ENCODE data around the gene SLC44A4. TPM values are rescaled to one million over a fixed set of nuclear protein-coding genes. Genes with fewer than 3 reads are reported as not detected.

SLC44A4 gene
- polyA plus RNA-seq, 2 of the 4 experiments (the other 2 are of a cell fraction): 0.27 TPM; not detected in 1

DNA sequence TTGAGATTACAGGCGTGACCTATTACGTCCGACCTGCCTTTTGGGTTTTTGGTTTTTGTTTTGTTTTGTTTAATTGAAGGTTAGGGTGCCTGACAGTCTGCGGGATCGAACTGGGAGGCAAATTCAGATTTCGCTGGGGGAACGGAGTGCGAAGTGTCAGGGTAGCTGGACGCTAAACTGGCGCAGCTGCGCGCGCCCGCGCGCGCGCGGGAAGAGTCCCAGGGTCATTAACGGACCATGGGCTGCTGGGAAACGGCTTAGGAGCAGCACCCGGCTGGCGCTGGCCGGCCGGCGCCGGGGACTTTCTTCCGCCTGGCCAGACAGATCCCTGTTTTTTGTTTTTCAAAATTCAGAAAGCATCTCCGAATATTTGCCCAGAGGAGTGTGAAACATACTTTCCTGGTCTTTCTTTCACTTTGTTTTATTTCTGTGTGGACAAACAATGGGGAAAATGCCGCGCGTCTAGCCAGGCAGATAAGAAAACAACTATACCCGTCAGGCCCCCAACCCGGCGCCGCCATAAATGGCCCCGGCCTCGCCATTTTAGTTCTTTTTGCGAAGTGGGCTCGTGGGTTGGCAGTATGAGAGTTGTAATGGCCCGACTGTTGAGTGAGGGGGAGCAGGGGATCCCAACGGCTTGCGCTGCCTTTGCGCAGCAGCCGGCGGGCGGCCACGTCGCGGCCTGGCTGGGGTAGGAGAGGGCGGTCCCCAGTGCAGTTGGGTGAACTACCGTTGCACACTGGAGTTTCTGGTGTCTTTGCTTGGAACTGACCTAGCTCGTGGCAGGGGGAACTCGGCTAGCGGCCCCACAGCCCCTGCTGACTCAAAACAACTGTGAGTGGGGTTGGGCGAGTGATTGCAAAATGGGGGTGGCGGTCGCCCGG is 44.2 kb downstream of the SLC44A4 start:
- 2% methylated on average over 41 of the region's 59 CpGs for WGBS (ENCODE audit: missing lambda C conversion rate)
- Histone ChIP-seq H3K27ac (peak overlapping the region; percentile 99 to 100), H3K9me3 (no peaks in the 10 kb centered on the region), H3K4me3 (peak overlapping the region; percentile 99), H3K4me1 (peaks cover 31% of the 10 kb centered on the region), H3K4me2 (peak overlapping the region; percentile 99)
- CTCF ChIA-PET: no interaction called here
- ATAC-seq (peak; percentile 89 to 94), DNase-seq (ENCODE audit: low read depth in 1 of 2, low spot score in 1 of 2) (peak; percentile 77 to 89), FAIRE-seq (no peak)
- TF ChIP-seq JUN (IDR thresholded peaks at IDR 0.05) (peak; percentile 96 to 98), NPAS2 (CRISPR knock-in tag; IDR thresholded peaks at IDR 0.05; ENCODE audit: borderline replicate concordance) (no peak), CBX8 (IDR thresholded peaks at IDR 0.05) (no peak), CHD4 (IDR thresholded peaks at IDR 0.05; ENCODE audit: borderline replicate concordance) (no peak), RARB (CRISPR knock-in tag; IDR thresholded peaks at IDR 0.05) (0 out of 2 replicates have a peak, but pooled peaks have one; percentile 37), CBX2 (IDR thresholded peaks at IDR 0.05; ENCODE audit: borderline replicate concordance, low read depth) (no peak), MAFK (IDR thresholded peaks at IDR 0.05; ENCODE audit: partially characterized antibody) (no peak), ZC3H11A (IDR thresholded peaks at IDR 0.05) (no peak), HOXB5 (CRISPR knock-in tag; IDR thresholded peaks at IDR 0.05) (no peak), POLR2A (IDR thresholded peaks at IDR 0.05; ENCODE audit: low read length) (peak; percentile 95), KDM1A (IDR thresholded peaks at IDR 0.05; ENCODE audit: low read depth) (no peak), GATA3 (IDR thresholded peaks at IDR 0.05; ENCODE audit: borderline replicate concordance) (no peak), EHMT2 (IDR thresholded peaks at IDR 0.05; ENCODE audit: low read depth) (no peak), CHD2 (IDR thresholded peaks at IDR 0.05; ENCODE audit: low read length, partially characterized antibody) (no peak), CEBPB (IDR thresholded peaks at IDR 0.05) (peak in 1 of 2 experiments; percentile 27; a peak in 1 of 4 replicates), RNF2 (IDR thresholded peaks at IDR 0.05; ENCODE audit: borderline replicate concordance, low read depth) (no peak), BHLHE40 (IDR thresholded peaks at IDR 0.05; ENCODE audit: low read depth, low read length) (no peak), TP53 (CRISPR knock-in tag; IDR thresholded peaks at IDR 0.05) (peak; percentile 14; the same call in 1 of the 2 replicates), SREBF2 (IDR thresholded peaks at IDR 0.05) (no peak), PHF8 (IDR thresholded peaks at IDR 0.05; ENCODE audit: borderline replicate concordance, low read depth) (peak; percentile 73; the same call in 1 of the 2 replicates)
- TF ChIP-seq, protein P1, sequence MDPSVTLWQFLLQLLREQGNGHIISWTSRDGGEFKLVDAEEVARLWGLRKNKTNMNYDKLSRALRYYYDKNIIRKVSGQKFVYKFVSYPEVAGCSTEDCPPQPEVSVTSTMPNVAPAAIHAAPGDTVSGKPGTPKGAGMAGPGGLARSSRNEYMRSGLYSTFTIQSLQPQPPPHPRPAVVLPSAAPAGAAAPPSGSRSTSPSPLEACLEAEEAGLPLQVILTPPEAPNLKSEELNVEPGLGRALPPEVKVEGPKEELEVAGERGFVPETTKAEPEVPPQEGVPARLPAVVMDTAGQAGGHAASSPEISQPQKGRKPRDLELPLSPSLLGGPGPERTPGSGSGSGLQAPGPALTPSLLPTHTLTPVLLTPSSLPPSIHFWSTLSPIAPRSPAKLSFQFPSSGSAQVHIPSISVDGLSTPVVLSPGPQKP (IDR thresholded peaks at IDR 0.05; ENCODE audit: low read depth, low read length): no peak
- TF ChIP-seq, protein P2, sequence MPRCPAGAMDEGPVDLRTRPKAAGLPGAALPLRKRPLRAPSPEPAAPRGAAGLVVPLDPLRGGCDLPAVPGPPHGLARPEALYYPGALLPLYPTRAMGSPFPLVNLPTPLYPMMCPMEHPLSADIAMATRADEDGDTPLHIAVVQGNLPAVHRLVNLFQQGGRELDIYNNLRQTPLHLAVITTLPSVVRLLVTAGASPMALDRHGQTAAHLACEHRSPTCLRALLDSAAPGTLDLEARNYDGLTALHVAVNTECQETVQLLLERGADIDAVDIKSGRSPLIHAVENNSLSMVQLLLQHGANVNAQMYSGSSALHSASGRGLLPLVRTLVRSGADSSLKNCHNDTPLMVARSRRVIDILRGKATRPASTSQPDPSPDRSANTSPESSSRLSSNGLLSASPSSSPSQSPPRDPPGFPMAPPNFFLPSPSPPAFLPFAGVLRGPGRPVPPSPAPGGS (IDR thresholded peaks at IDR 0.05): peak; percentile 97
- TF ChIP-seq, protein P3, sequence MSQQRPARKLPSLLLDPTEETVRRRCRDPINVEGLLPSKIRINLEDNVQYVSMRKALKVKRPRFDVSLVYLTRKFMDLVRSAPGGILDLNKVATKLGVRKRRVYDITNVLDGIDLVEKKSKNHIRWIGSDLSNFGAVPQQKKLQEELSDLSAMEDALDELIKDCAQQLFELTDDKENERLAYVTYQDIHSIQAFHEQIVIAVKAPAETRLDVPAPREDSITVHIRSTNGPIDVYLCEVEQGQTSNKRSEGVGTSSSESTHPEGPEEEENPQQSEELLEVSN (IDR thresholded peaks at IDR 0.05; ENCODE audit: borderline replicate concordance, low read depth): peak; percentile 90
- TF ChIP-seq, protein P4, sequence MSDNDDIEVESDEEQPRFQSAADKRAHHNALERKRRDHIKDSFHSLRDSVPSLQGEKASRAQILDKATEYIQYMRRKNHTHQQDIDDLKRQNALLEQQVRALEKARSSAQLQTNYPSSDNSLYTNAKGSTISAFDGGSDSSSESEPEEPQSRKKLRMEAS (IDR thresholded peaks at IDR 0.05): peak; percentile 78
- TF ChIP-seq, protein P5, sequence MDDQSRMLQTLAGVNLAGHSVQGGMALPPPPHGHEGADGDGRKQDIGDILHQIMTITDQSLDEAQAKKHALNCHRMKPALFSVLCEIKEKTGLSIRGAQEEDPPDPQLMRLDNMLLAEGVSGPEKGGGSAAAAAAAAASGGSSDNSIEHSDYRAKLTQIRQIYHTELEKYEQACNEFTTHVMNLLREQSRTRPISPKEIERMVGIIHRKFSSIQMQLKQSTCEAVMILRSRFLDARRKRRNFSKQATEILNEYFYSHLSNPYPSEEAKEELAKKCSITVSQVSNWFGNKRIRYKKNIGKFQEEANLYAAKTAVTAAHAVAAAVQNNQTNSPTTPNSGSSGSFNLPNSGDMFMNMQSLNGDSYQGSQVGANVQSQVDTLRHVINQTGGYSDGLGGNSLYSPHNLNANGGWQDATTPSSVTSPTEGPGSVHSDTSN (IDR thresholded peaks at IDR 0.05): no peak; the same call in 1 of the 2 replicates
- TF ChIP-seq, protein P6, sequence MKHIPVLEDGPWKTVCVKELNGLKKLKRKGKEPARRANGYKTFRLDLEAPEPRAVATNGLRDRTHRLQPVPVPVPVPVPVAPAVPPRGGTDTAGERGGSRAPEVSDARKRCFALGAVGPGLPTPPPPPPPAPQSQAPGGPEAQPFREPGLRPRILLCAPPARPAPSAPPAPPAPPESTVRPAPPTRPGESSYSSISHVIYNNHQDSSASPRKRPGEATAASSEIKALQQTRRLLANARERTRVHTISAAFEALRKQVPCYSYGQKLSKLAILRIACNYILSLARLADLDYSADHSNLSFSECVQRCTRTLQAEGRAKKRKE (CRISPR knock-in tag; IDR thresholded peaks at IDR 0.05; ENCODE audit: low read depth): no peak
- POLR2A ChIA-PET: interaction anchor here (0.6 to 2.0 kb wide), 8 partner anchors 12 to 64 kb away, joined by 3 to 8 read pairs (median 4); partner anchors contain the start of genes HSPA1A, HSPA1L and NEU1
